ENCODE data around the gene RAI1. TPM values are rescaled to one million over a fixed set of nuclear protein-coding genes. Genes with fewer than 3 reads are reported as not detected.

RAI1 gene
- total and polyA plus RNA-seq, 10 of the 15 experiments (the other 5 are each of a cell fraction or from before 2014, with no cell fraction given), result 0.66 to 37.7 (median 6.0) TPM

DNA sequence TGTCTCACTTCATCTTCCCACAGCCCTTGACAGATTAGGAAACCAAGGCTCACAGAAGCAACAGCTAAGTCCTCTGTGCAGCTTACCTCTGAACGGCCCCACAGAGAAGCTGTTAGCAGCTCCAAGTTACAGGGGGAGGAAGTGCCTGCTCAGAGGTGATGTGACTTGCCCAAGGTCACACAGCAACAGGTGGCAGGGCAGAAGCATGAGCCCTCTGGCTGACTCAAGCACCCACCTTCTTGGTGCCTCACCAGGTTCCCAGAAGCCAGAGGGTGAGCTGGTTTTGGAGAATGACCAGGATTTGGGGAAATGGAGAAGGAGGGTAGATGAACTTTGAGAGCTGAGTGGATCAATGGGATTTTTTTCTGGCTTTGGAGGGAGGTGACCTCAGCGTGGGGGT, 14.0 kb upstream of the RAI1 start:
- CTCF ChIA-PET, result interaction anchor here (0.6 kb wide), 1 partner anchor 144 kb away, joined by 3 read pairs; no protein-coding TSS in a partner anchor
- ATAC-seq, result no peak
- POLR2A ChIA-PET, result no interaction called here

More for the DNA sequence above, 14.0 kb upstream of the RAI1 start:
- RAD21 ChIA-PET (ENCODE audit: unreplicated experiment), result interaction anchor here (0.7 kb wide), 1 partner anchor 142 kb away, joined by 4 read pairs; no protein-coding TSS in a partner anchor
- no peaks in the 10 kb centered on the region; a peak in 2 of 4 replicates for H3K27me3 ChIP-seq (replicated peaks in 1 of 2; ENCODE audit: control insufficient read depth in 2 of 2, insufficient read depth in 2 of 2, low read length in 1 of 2)
- H3K4me2 ChIP-seq (ENCODE audit: control insufficient read depth, insufficient read depth), result no peak overlapping the region
- H3K9ac ChIP-seq (ENCODE audit: control insufficient read depth, insufficient read depth, low read length), result no peak overlapping the region
- H3K27ac ChIP-seq (ENCODE audit: control insufficient read depth, insufficient read depth), result no peak overlapping the region
- DNase-seq (ENCODE audit: low read depth, low spot score) (no peak), FAIRE-seq (no peak)
- no peaks in the 10 kb centered on the region for H4K20me1 ChIP-seq (ENCODE audit: control insufficient read depth, insufficient read depth)
- BruUV-seq (replicated peaks), result no TSS peak
- TF ChIP-seq STAT3 (IDR thresholded peaks at IDR 0.05; ENCODE audit: low read depth, low read length) (no peak), ZNF217 (IDR thresholded peaks at IDR 0.05) (no peak), TCF7 (IDR thresholded peaks at IDR 0.05; ENCODE audit: borderline replicate concordance) (no peak)
- TF ChIP-seq, protein P1, sequence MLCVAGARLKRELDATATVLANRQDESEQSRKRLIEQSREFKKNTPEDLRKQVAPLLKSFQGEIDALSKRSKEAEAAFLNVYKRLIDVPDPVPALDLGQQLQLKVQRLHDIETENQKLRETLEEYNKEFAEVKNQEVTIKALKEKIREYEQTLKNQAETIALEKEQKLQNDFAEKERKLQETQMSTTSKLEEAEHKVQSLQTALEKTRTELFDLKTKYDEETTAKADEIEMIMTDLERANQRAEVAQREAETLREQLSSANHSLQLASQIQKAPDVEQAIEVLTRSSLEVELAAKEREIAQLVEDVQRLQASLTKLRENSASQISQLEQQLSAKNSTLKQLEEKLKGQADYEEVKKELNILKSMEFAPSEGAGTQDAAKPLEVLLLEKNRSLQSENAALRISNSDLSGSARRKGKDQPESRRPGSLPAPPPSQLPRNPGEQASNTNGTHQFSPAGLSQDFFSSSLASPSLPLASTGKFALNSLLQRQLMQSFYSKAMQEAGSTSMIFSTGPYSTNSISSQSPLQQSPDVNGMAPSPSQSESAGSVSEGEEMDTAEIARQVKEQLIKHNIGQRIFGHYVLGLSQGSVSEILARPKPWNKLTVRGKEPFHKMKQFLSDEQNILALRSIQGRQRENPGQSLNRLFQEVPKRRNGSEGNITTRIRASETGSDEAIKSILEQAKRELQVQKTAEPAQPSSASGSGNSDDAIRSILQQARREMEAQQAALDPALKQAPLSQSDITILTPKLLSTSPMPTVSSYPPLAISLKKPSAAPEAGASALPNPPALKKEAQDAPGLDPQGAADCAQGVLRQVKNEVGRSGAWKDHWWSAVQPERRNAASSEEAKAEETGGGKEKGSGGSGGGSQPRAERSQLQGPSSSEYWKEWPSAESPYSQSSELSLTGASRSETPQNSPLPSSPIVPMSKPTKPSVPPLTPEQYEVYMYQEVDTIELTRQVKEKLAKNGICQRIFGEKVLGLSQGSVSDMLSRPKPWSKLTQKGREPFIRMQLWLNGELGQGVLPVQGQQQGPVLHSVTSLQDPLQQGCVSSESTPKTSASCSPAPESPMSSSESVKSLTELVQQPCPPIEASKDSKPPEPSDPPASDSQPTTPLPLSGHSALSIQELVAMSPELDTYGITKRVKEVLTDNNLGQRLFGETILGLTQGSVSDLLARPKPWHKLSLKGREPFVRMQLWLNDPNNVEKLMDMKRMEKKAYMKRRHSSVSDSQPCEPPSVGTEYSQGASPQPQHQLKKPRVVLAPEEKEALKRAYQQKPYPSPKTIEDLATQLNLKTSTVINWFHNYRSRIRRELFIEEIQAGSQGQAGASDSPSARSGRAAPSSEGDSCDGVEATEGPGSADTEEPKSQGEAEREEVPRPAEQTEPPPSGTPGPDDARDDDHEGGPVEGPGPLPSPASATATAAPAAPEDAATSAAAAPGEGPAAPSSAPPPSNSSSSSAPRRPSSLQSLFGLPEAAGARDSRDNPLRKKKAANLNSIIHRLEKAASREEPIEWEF (IDR thresholded peaks at IDR 0.05; ENCODE audit: insufficient replicate concordance, low read depth, low read length), result no peak
- H2AFZ ChIP-seq (ENCODE audit: control insufficient read depth, low read depth, low read length), result no peak overlapping the region
- in situ Hi-C loops (cut with MboI), result no loop called here
- no peaks in the 10 kb centered on the region for H3K36me3 ChIP-seq (ENCODE audit: control insufficient read depth in 2 of 2, insufficient read depth in 2 of 2, low read length in 1 of 2)
- SMC1A ChIA-PET (ENCODE audit: uncharacterized antibody, unreplicated experiment), result no interaction called here
- H3K9me3 ChIP-seq (replicated peaks; ENCODE audit: control insufficient read depth, insufficient read depth, low read length), result no peaks in the 10 kb centered on the region
- no peaks in the 10 kb centered on the region for H3K79me2 ChIP-seq (ENCODE audit: control insufficient read depth, insufficient read depth, low read length)
- WGBS (ENCODE audit: insufficient coverage, insufficient replicate concordance, low lambda C conversion rate, missing lambda C conversion rate), result 53% methylated on average over 2 of the region's 2 CpGs
- H3K4me3 ChIP-seq, result no peak overlapping the region
- H3K4me1 ChIP-seq (ENCODE audit: control insufficient read depth, insufficient read depth, low read length), result peaks cover 23% of the 10 kb centered on the region
- intact Hi-C loops (cut with micrococcal nuclease; ENCODE audit: unreplicated experiment), result no loop called here
